ENCODE results near the gene CTDSPL.

The CTDSPL gene

GRCh38 chr3:37852097-37852496 is 9.6 kb upstream of the CTDSPL start:
- TF ChIP-seq CTCF (IDR thresholded peaks at IDR 0.05; ENCODE audit: control insufficient read depth, extremely low read depth, insufficient read depth): no peak
- no peak overlapping the region for H3K4me3 ChIP-seq (ENCODE audit: low read depth, low read length)
- no peak for DNase-seq (ENCODE audit: low read depth)

GRCh38 chr3:37852771-37853170 is 8.9 kb upstream of the CTDSPL start:
- TF ChIP-seq CTCF (IDR thresholded peaks at IDR 0.05; ENCODE audit: control insufficient read depth, extremely low read depth, insufficient read depth): no peak
- DNase-seq (ENCODE audit: low read depth): no peak
- no peak overlapping the region for H3K4me3 ChIP-seq (ENCODE audit: low read depth, low read length)

GRCh38 chr3:37853691-37854413 is 7.8 kb upstream of the CTDSPL start:
- TF ChIP-seq CTCF (IDR thresholded peaks at IDR 0.05; ENCODE audit: control insufficient read depth, extremely low read depth, insufficient read depth): no peak
- no peak overlapping the region for H3K4me3 ChIP-seq (ENCODE audit: low read depth, low read length)
- peak; percentile 95 for DNase-seq (ENCODE audit: low read depth)

- TF ChIP-seq CTCF (IDR thresholded peaks at IDR 0.05; ENCODE audit: control insufficient read depth, extremely low read depth, insufficient read depth): peak; percentile 94
- no peak for DNase-seq (ENCODE audit: low read depth)
- H3K4me3 ChIP-seq (ENCODE audit: low read depth, low read length): no peak overlapping the region
Observed at GRCh38 chr3:37855363-37855970, 6.2 kb upstream of the CTDSPL start.

- no peak overlapping the region for H3K4me3 ChIP-seq (ENCODE audit: low read depth, low read length)
- TF ChIP-seq CTCF (IDR thresholded peaks at IDR 0.05; ENCODE audit: control insufficient read depth, extremely low read depth, insufficient read depth): no peak
- no peak for DNase-seq (ENCODE audit: low read depth)
Observed at GRCh38 chr3:37856381-37856780, 5.3 kb upstream of the CTDSPL start.

- H3K4me3 ChIP-seq (ENCODE audit: low read depth, low read length): no peak overlapping the region
- TF ChIP-seq CTCF (IDR thresholded peaks at IDR 0.05; ENCODE audit: control insufficient read depth, extremely low read depth, insufficient read depth): no peak
- DNase-seq (ENCODE audit: low read depth): no peak
Observed at GRCh38 chr3:37858742-37859141, 2.9 kb upstream of the CTDSPL start.

- no peak for TF ChIP-seq CTCF (IDR thresholded peaks at IDR 0.05; ENCODE audit: control insufficient read depth, extremely low read depth, insufficient read depth)
- no peak overlapping the region for H3K4me3 ChIP-seq (ENCODE audit: low read depth, low read length)
- no peak for DNase-seq (ENCODE audit: low read depth)
Observed at GRCh38 chr3:37859354-37859753, 2.3 kb upstream of the CTDSPL start.

All from LNCaP clone FGC (cell line).